Spinal cord (tissue), 10 donors: ENCODE measurements around the gene TM9SF3. TPM values are rescaled to one million over a fixed set of nuclear protein-coding genes. Genes with fewer than 3 reads are reported as not detected.

Experiments used
- DNase-seq, 6 donors: peaks; one replicate each; pipeline versions ENCODE4 v3.0.0 to v3.0.0-alpha.2; 2013 to 2015; ENCODE audit warnings: low spot score in 6 of 6, low read depth in 4 of 6
- H3K27ac ChIP-seq: one replicate; pipeline ENCODE4 v1.5.1; 2013; ENCODE audit warnings: low read depth, low read length, control low read depth
- H3K27me3 ChIP-seq: one replicate; pipeline ENCODE4 v1.6.1; 2013; ENCODE audit warnings: low read length; ENCODE audit not compliant: control insufficient read depth, insufficient read depth
- H3K36me3 ChIP-seq: one replicate; pipeline ENCODE4 v1.6.1; 2013; ENCODE audit warnings: low read length; ENCODE audit not compliant: control insufficient read depth, insufficient read depth
- H3K4me1 ChIP-seq: one replicate; pipeline ENCODE4 v1.6.1; 2013; ENCODE audit warnings: low read length; ENCODE audit not compliant: control insufficient read depth, insufficient read depth
- H3K4me3 ChIP-seq: one replicate; pipeline ENCODE4 v1.5.1; 2013; ENCODE audit warnings: low read depth, low read length, control low read depth
- H3K9me3 ChIP-seq: one replicate; pipeline ENCODE4 v1.6.1; 2013; ENCODE audit warnings: low read length; ENCODE audit not compliant: control insufficient read depth, insufficient read depth
- WGBS: methylation state at CpG from one replicate; pipeline ENCODE4 v1.1.5; 2013; ENCODE audit warnings: missing lambda C conversion rate; ENCODE audit not compliant: insufficient coverage; 5-methylcytosine and 5-hydroxymethylcytosine counted together
- polyA plus RNA-seq, 2 donors: library from polyadenylated mRNA; unstranded; fragments of 120-200 nt; gene quantifications; one replicate each; pipeline ENCODE4 v1.2.1, GENCODE V29; 2013; ENCODE audit not compliant: insufficient read length in 2 of 2
- total RNA-seq, 2 donors: library from RNA; depleted of rRNA in 1 of 2; stranded (reverse); fragments of 120-200 nt in 1 of 2; fragments of >200 nt in 1 of 2; gene quantifications; one replicate each; pipeline versions ENCODE4 v1.2.3 to v1.2.4, GENCODE V29; 2013 to 2014
- donor health status: healthy.

TM9SF3 gene
- total and polyA plus RNA-seq, 4 donors = 80.8 to 145 (median 107) TPM

DNA sequence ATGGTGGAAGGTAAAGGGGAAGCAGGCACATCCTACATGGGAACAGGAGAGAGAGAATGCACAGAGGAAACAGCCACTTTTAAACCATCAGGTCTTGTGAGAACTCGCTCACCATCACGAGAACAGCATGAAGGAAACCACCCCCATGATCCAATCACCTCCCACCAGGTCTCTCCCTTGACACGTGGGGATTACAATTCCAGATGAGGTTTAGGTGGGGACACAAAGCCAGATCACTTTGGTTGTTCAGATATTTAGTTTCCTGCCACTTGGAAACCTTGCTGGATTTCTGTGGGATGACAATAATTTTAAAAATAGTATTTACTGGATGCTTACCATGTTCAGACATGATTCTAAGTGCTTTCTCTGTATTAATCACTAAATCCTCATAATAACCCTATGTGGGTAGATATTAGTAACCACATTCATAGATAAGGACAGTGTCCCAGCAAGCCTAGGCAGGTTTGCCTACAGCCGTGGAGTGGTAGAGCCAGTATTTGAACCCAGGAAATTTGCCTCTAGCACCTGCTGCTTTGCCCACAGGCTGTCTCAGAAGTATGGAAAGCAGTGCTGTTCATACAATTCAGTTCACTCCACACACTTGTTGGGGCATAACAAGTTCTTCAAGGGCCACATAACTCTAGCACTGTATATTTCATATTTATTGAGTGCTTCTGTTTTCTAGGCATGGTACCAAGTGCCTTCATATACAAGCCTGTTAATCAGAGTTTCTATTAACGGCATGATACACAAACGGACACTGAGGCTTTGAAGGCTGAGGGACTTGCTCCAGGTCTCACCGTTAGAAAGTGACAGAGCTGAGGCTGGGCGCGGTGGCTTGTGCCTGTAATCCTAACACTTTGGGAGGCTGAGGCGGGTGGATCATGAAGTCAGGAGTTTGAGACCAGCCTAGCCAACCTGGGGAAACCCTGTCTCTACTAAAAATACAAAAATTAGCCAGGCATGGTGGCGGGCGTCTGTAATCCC is 81.4 kb downstream of the TM9SF3 start:
- no peak overlapping the region for H3K4me3 ChIP-seq
- DNase-seq = no peak
- peaks cover 7% of the 10 kb centered on the region for H3K4me1 ChIP-seq
- H3K9me3 ChIP-seq = no peaks in the 10 kb centered on the region
- no peaks in the 10 kb centered on the region for H3K27me3 ChIP-seq
- no peak overlapping the region for H3K27ac ChIP-seq
- 89% methylated on average over 6 of the region's 12 CpGs for WGBS
- no peaks in the 10 kb centered on the region for H3K36me3 ChIP-seq

DNA sequence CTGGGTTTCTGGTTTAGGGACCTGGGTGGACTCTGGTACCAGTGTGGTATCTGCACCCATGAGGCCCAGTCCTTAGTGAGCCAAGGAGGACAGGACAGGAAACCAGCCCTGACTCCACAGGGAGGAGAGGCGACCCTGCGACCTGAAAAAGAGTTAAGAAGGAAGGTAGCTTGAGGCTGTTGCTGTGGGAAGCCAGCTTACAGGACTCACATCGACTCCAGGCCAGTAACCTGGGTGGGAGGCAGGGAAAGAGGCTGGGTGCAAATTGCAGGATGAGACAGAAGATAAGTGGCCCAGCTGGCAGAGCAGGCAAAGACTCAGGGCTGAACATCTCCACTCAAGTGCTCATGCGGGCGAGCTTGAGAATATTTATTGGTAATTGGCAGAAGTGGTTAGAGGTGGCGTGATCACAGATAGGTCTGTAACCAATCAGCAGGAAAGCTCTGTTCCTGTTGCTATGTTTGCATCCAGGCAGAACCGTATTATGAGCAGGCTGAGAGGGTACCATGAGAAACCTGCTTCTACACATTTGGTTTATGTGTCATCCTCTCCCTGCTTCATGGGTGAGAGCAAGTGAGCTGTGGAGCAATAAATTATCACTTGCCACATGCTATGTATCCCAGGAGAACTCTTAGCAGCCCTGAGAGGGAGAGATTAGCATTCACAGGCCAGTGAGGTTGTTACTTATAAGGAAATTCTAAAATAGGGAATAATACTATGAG is 84.1 kb downstream of the TM9SF3 start:
- no peaks in the 10 kb centered on the region for H3K27me3 ChIP-seq
- peaks cover 7% of the 10 kb centered on the region for H3K4me1 ChIP-seq
- H3K9me3 ChIP-seq = no peaks in the 10 kb centered on the region
- H3K4me3 ChIP-seq = no peak overlapping the region
- WGBS = 70% methylated on average over 7 of the region's 7 CpGs
- DNase-seq = peak in 3 of 6 donors; percentile 20 to 94 (median 58)
- H3K27ac ChIP-seq = no peak overlapping the region
- no peaks in the 10 kb centered on the region for H3K36me3 ChIP-seq

GRCh38 chr10:96501985-96502384 is 84.8 kb downstream of the TM9SF3 start:
- no peak overlapping the region for H3K4me3 ChIP-seq
- 91% methylated on average over 4 of the region's 4 CpGs for WGBS
- H3K9me3 ChIP-seq = no peaks in the 10 kb centered on the region
- no peak overlapping the region for H3K27ac ChIP-seq
- H3K27me3 ChIP-seq = no peaks in the 10 kb centered on the region
- H3K4me1 ChIP-seq = peaks cover 7% of the 10 kb centered on the region
- DNase-seq = no peak
- no peaks in the 10 kb centered on the region for H3K36me3 ChIP-seq

DNA sequence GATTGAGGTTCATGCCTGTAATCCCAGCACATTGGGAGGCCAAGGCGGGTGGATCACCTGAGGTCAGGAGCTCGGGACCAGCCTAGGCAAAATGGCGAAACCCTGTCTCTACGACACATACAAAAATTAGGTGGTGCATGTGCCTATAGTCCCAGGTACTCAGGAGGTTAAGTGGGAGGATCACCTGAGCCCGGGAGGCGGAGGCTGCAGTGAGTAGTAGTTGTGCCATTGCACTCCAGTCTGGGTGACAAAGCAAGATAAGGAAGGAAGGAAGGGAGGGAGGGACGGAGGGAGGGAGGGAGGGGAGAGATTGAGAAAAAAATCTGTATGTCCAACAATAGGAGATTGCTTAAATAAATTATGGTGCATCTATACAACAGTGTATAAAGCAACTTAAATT is 86.3 kb downstream of the TM9SF3 start:
- Histone ChIP-seq H3K36me3 (no peaks in the 10 kb centered on the region), H3K9me3 (no peaks in the 10 kb centered on the region), H3K4me3 (no peak overlapping the region), H3K4me1 (peaks cover 7% of the 10 kb centered on the region), H3K27ac (no peak overlapping the region), H3K27me3 (no peaks in the 10 kb centered on the region)
- WGBS = 91% methylated on average over 6 of the region's 7 CpGs
- no peak for DNase-seq

DNA sequence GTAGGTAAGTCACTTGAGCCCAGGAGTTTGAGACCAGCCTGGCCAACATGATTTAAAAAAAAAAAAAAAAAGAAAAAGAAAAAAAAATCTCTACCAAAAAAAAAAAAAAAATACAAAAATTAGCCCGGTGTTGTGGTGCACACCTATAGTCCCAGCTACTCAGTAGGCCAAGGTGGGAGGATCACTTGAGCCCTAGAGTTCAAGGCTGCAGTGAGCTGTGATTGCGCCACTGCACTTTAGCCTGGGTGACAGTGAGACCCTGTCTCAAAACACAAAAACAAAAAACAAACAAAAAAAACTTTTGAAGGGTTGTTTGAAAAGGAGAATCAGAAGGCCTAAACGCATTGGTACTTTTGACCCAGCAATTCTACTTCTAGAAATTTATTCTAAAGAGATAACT is 86.8 kb downstream of the TM9SF3 start:
- no CpG with 5 or more reads among the region's 3 CpGs for WGBS
- H3K27me3 ChIP-seq = no peaks in the 10 kb centered on the region
- no peak overlapping the region for H3K27ac ChIP-seq
- no peaks in the 10 kb centered on the region for H3K9me3 ChIP-seq
- no peak overlapping the region for H3K4me3 ChIP-seq
- DNase-seq = no peak
- H3K36me3 ChIP-seq = no peaks in the 10 kb centered on the region
- peaks cover 9% of the 10 kb centered on the region for H3K4me1 ChIP-seq

- Histone ChIP-seq H3K27ac (no peak overlapping the region), H3K4me3 (no peak overlapping the region), H3K36me3 (no peaks in the 10 kb centered on the region), H3K9me3 (no peaks in the 10 kb centered on the region), H3K27me3 (no peaks in the 10 kb centered on the region), H3K4me1 (peaks cover 6% of the 10 kb centered on the region)
- DNase-seq = no peak
- WGBS = 91% methylated on average over 4 of the region's 5 CpGs
Measured at GRCh38 chr10:96497391-96497790, 89.4 kb downstream of the TM9SF3 start.

- no peaks in the 10 kb centered on the region for H3K27me3 ChIP-seq
- DNase-seq = peak in 1 of 6 donors; percentile 33
- peaks cover 3% of the 10 kb centered on the region for H3K4me1 ChIP-seq
- no peaks in the 10 kb centered on the region for H3K36me3 ChIP-seq
- no peak overlapping the region for H3K4me3 ChIP-seq
- 90% methylated on average over 5 of the region's 6 CpGs for WGBS
- H3K27ac ChIP-seq = no peak overlapping the region
- no peaks in the 10 kb centered on the region for H3K9me3 ChIP-seq
Measured at GRCh38 chr10:96496281-96496925, 90.4 kb downstream of the TM9SF3 start.

- Histone ChIP-seq H3K36me3 (no peaks in the 10 kb centered on the region), H3K4me3 (no peak overlapping the region), H3K27ac (no peak overlapping the region), H3K4me1 (peaks cover 3% of the 10 kb centered on the region), H3K27me3 (no peaks in the 10 kb centered on the region), H3K9me3 (no peaks in the 10 kb centered on the region)
- DNase-seq = no peak
- 39% methylated on average over 6 of the region's 6 CpGs for WGBS
Measured at GRCh38 chr10:96495544-96495943, 91.3 kb downstream of the TM9SF3 start.

DNA sequence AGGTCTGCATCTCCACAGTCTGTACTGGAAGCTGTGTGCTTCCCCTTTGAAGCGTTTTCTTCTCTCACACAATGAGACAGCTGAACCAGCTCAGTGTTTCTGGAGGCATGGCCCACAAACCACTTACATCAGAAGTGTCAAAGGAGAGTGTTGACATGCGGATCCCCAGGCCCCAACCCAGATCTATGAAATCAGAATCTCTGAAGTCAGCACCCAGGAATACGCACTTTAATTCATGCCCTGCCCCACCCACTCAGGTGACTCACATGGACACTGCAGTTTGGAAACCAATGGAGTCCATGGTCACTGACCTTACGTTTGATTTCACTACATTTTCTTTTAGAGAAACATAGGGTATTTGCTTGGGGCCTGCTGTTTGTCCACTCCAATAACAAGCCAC is 92.1 kb downstream of the TM9SF3 start:
- WGBS = 91% methylated on average over 1 of the region's 4 CpGs
- no peak overlapping the region for H3K27ac ChIP-seq
- H3K4me1 ChIP-seq = peaks cover 3% of the 10 kb centered on the region
- no peaks in the 10 kb centered on the region for H3K9me3 ChIP-seq
- DNase-seq = no peak
- H3K36me3 ChIP-seq = no peaks in the 10 kb centered on the region
- H3K27me3 ChIP-seq = no peaks in the 10 kb centered on the region
- no peak overlapping the region for H3K4me3 ChIP-seq
